Suprapubic skin (tissue), 4 donors: ENCODE data around the gene OR10AG1. TPM values are rescaled to one million over a fixed set of nuclear protein-coding genes. Genes with fewer than 3 reads are reported as not detected.

Experiments
- DNase-seq, 2 donors: peaks; one replicate each; pipeline ENCODE4 v3.0.0-alpha.2; 2019; ENCODE audit warnings: low spot score in 2 of 2
- H3K27ac ChIP-seq: fragments of 200-600 bp; sonication (generic); one replicate; pipeline ENCODE4 v1.5.1; 2019
- H3K27me3 ChIP-seq: fragments of 200-600 bp; sonication (generic); one replicate; pipeline ENCODE4 v1.5.1; 2019
- H3K36me3 ChIP-seq: fragments of 200-600 bp; sonication (generic); one replicate; pipeline ENCODE4 v1.5.1; 2019
- H3K4me1 ChIP-seq: fragments of 200-600 bp; sonication (generic); one replicate; pipeline ENCODE4 v1.5.1; 2019
- H3K4me3 ChIP-seq: fragments of 200-600 bp; sonication (generic); one replicate; pipeline ENCODE4 v1.5.1; 2019; ENCODE audit warnings: mild to moderate bottlenecking
- H3K9me3 ChIP-seq: fragments of 200-600 bp; sonication (generic); one replicate; pipeline ENCODE4 v1.5.1; 2019
- EP300 ChIP-seq: sonication (generic); formaldehyde crosslinking; IDR thresholded peaks from one replicate; pipeline ENCODE4 v1.6.1; 2017; ENCODE audit warnings: antibody characterized with exemption
- POLR2A ChIP-seq, 2 donors: fragments of 450-650 bp; IDR thresholded peaks; one replicate each; pipeline ENCODE4 v1.6.1; 2017; ENCODE audit warnings: antibody characterized with exemption in 2 of 2, mild to moderate bottlenecking in 2 of 2, moderate library complexity in 2 of 2
- POLR2AphosphoS5 ChIP-seq, 3 donors: sonication (generic); formaldehyde crosslinking; IDR thresholded peaks; one replicate each; pipeline ENCODE4 v1.6.1; 2017; ENCODE audit warnings: antibody characterized with exemption in 3 of 3
- WGBS: methylation state at CpG from one replicate; pipeline ENCODE4 v1.1.5; 2018; 5-methylcytosine and 5-hydroxymethylcytosine counted together
- total RNA-seq, 4 donors: library from RNA; depleted of rRNA; stranded (reverse); fragments of >200 nt; gene quantifications; one replicate each; pipeline ENCODE4 v1.1.0, GENCODE V29; 2016
- TF ChIP-seq, protein P1 (sequence below), 2 donors: fragments of 200-600 bp in 1 of 2; fragments of 450-650 bp in 1 of 2; sonication (generic) in 1 of 2; IDR thresholded peaks; one replicate each; pipeline ENCODE4 v1.5.1; 2016 to 2019; ENCODE audit warnings: antibody characterized with exemption in 2 of 2, mild to moderate bottlenecking in 1 of 2, moderate library complexity in 1 of 2

OR10AG1 gene, protein sequence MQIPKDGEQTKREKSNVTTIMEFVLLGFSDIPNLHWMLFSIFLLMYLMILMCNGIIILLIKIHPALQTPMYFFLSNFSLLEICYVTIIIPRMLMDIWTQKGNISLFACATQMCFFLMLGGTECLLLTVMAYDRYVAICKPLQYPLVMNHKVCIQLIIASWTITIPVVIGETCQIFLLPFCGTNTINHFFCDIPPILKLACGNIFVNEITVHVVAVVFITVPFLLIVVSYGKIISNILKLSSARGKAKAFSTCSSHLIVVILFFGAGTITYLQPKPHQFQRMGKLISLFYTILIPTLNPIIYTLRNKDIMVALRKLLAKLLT
- total RNA-seq = not detected

- Histone ChIP-seq H3K4me1 (no peaks in the 10 kb centered on the region), H3K9me3 (no peaks in the 10 kb centered on the region), H3K27me3 (no peaks in the 10 kb centered on the region), H3K36me3 (no peaks in the 10 kb centered on the region), H3K27ac (no peak within 1 kb of the TSS), H3K4me3 (no peak within 1 kb of the TSS)
- TF ChIP-seq POLR2AphosphoS5 (IDR thresholded peaks at IDR 0.05) = no peak
- TF ChIP-seq POLR2A (IDR thresholded peaks at IDR 0.05) = no peak
- TF ChIP-seq EP300 = no peak
- TF ChIP-seq, protein P1, sequence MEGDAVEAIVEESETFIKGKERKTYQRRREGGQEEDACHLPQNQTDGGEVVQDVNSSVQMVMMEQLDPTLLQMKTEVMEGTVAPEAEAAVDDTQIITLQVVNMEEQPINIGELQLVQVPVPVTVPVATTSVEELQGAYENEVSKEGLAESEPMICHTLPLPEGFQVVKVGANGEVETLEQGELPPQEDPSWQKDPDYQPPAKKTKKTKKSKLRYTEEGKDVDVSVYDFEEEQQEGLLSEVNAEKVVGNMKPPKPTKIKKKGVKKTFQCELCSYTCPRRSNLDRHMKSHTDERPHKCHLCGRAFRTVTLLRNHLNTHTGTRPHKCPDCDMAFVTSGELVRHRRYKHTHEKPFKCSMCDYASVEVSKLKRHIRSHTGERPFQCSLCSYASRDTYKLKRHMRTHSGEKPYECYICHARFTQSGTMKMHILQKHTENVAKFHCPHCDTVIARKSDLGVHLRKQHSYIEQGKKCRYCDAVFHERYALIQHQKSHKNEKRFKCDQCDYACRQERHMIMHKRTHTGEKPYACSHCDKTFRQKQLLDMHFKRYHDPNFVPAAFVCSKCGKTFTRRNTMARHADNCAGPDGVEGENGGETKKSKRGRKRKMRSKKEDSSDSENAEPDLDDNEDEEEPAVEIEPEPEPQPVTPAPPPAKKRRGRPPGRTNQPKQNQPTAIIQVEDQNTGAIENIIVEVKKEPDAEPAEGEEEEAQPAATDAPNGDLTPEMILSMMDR (IDR thresholded peaks at IDR 0.05) = no peak
- DNase-seq = no peak
- 91% methylated on average over 2 of the region's 2 CpGs for WGBS
Measured at GRCh38 chr11:55969845-55970244, at the start of gene OR10AG1. Gene OR10AG1, minus strand, starts transcription at chr11:55969945. Its CDS starts 38 bp downstream, at chr11:55969907.

DNA sequence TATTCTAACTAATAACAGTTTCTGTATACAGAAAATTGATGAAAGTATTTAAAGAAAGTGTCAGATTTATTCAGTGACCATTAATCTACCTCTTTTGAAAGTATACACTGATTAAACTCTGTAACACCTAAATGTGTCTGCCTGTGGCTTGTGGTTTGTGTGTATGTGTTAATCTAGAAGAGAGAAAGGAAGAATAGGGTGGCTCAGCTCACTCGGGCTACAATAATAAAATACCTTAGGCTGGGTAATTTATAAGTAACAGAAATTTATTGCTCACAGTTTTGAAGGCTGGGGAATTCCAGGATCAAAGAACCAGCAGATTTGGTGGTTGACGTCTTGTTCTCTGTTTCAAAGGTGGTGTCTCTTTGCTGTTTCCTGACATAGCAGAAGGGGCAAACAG, 44.1 kb upstream of the OR10AG1 start:
- peaks cover 3% of the 10 kb centered on the region for H3K9me3 ChIP-seq
- H3K4me1 ChIP-seq = no peaks in the 10 kb centered on the region
- WGBS = 26% methylated on average over 2 of the region's 2 CpGs
- no peaks in the 10 kb centered on the region for H3K27me3 ChIP-seq
- H3K27ac ChIP-seq = no peak overlapping the region
- DNase-seq = no peak
- H3K36me3 ChIP-seq = no peaks in the 10 kb centered on the region
- H3K4me3 ChIP-seq = no peak overlapping the region
- TF ChIP-seq POLR2AphosphoS5 (IDR thresholded peaks at IDR 0.05) = no peak
- TF ChIP-seq, protein P1 (IDR thresholded peaks at IDR 0.05) = no peak
- TF ChIP-seq EP300 = no peak
- TF ChIP-seq POLR2A (IDR thresholded peaks at IDR 0.05) = no peak

DNA sequence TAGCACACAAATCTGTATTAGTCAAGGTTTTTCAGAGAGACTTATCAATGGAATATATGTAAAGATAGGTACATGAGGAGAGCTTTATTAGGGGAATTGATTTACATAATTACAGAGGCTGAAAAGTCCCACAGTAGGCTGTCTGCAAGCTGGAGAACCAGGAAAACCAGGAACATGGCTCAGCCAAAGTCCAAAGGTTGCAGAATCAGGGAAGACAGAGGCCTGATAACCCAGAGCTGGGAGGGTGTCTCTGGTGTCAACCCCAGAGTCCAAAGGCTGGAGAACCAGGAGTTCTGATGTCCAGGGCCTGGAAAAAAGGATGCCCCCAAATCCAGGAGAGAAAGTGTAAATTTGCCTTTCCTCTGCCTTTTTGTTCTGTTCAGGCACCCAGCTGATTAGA, 41.0 kb upstream of the OR10AG1 start:
- TF ChIP-seq POLR2A (IDR thresholded peaks at IDR 0.05) (no peak), EP300 (no peak), POLR2AphosphoS5 (IDR thresholded peaks at IDR 0.05) (no peak)
- TF ChIP-seq, protein P1 (IDR thresholded peaks at IDR 0.05) = no peak
- Histone ChIP-seq H3K36me3 (no peaks in the 10 kb centered on the region), H3K9me3 (no peaks in the 10 kb centered on the region), H3K4me1 (no peaks in the 10 kb centered on the region), H3K4me3 (no peak overlapping the region), H3K27me3 (no peaks in the 10 kb centered on the region), H3K27ac (no peak overlapping the region)
- DNase-seq = no peak

DNA sequence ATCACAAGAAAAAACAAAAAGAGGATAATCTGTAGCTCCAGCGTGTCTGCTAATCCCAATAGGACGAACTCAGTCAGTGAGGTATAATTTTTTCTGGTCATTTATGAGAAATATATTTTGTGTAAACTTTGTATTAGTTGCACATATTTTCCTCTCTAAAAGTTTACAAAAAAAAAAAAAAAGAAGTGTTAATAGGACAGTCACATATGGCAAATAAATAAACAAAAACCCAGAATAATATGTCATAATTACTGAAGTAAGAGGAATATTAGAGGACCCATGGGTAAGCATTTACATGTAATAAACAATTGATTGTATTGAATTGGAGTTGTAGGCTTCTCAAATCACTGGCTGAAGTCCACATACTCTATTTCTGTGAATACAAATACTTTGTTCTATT, 24.8 kb upstream of the OR10AG1 start, which contains the start of gene OR5F1:
Gene OR5F1, minus strand, starts transcription at position 101 of the 400 bp plus-strand sequence. Its CDS starts 0 bp downstream, at position 101.
- Histone ChIP-seq H3K36me3 (no peaks in the 10 kb centered on the region), H3K27me3 (no peaks in the 10 kb centered on the region), H3K4me3 (no peak within 1 kb of the TSS), H3K27ac (no peak within 1 kb of the TSS), H3K9me3 (peaks cover 3% of the 10 kb centered on the region), H3K4me1 (no peaks in the 10 kb centered on the region)
- no peak for TF ChIP-seq POLR2A (IDR thresholded peaks at IDR 0.05)
- 71% methylated on average over 2 of the region's 2 CpGs for WGBS
- DNase-seq = no peak

- no peaks in the 10 kb centered on the region for H3K4me1 ChIP-seq
- H3K27me3 ChIP-seq = no peaks in the 10 kb centered on the region
- no peak overlapping the region for H3K4me3 ChIP-seq
- no peak overlapping the region for H3K27ac ChIP-seq
- no peak for DNase-seq
- no peaks in the 10 kb centered on the region for H3K9me3 ChIP-seq
- WGBS = 82% methylated on average over 3 of the region's 3 CpGs
- H3K36me3 ChIP-seq = no peaks in the 10 kb centered on the region
- TF ChIP-seq POLR2AphosphoS5 (IDR thresholded peaks at IDR 0.05) (no peak), POLR2A (IDR thresholded peaks at IDR 0.05) (no peak), EP300 (no peak)
- TF ChIP-seq, protein P1 (IDR thresholded peaks at IDR 0.05) = no peak
Measured at GRCh38 chr11:55970935-55971334, 1.2 kb upstream of the OR10AG1 start.
